ENCODE data around the gene COL24A1.

Gene COL24A1

DNA sequence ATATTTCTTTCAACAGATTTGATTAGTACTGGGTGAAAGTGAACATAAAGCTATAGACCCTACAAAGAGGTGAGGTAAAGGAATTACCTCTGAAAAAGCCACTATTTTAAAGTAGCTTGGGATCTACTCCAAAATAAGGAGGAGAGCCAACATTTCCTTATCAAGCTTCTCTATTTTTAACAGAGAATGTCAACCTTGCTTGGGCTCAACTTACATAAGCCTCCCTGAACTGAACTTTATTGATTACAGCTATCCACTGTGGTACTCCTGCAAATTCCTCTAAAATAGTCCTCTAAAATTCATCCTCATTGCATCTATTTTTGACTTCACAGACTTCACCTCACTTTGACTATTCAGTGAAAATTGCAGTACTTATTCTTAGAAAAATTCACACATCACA is 458.7 kb downstream of the COL24A1 start:
- Histone ChIP-seq H3K27ac (ENCODE audit: low read length) (no peak overlapping the region), H3K4me3 (ENCODE audit: low read length) (no peak overlapping the region), H3K9me3 (ENCODE audit: insufficient read depth, low read depth, low read length) (no peaks in the 10 kb centered on the region), H3K36me3 (ENCODE audit: insufficient read depth, low read depth, low read length) (peaks cover 55% of the 10 kb centered on the region), H3K9ac (ENCODE audit: low read depth, low read length) (no peak overlapping the region), H3K27me3 (ENCODE audit: insufficient read depth, low read length) (no peaks in the 10 kb centered on the region), H3K4me1 (ENCODE audit: insufficient read depth, low read length) (no peaks in the 10 kb centered on the region)

DNA sequence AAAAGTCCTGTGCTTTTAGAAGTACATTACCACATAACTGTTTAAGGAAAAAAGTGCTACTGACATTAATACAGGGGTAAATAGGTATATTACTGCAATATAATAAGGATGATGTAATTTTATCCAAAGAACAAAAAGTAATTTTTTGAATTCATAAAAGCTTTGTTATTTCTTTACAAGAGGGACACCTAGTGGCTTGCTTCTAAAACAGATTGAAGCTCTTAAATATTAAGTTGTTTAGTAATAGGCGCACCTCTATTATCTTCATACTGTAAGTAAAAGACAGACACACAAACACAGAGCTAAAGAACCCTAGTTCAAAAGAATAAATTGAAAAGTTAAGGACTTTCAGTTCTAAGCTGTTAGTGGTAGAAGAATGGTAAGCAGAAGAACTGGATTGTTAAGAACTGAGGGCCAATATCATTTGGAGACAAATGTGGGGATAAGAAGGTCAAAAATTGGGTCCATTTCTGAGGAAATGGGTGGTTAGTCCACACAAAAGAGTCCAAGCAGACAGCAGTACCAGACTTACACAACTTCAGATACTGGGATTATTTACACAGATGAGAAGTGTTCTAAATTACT is 463.8 kb downstream of the COL24A1 start:
- Histone ChIP-seq H3K27ac (ENCODE audit: low read length) (no peak overlapping the region), H3K4me3 (ENCODE audit: low read length) (no peak overlapping the region), H3K27me3 (ENCODE audit: insufficient read depth, low read length) (no peaks in the 10 kb centered on the region), H3K9me3 (ENCODE audit: insufficient read depth, low read depth, low read length) (no peaks in the 10 kb centered on the region), H3K36me3 (ENCODE audit: insufficient read depth, low read depth, low read length) (peaks cover 13% of the 10 kb centered on the region), H3K9ac (ENCODE audit: low read depth, low read length) (no peak overlapping the region), H3K4me1 (ENCODE audit: insufficient read depth, low read length) (no peaks in the 10 kb centered on the region)

DNA sequence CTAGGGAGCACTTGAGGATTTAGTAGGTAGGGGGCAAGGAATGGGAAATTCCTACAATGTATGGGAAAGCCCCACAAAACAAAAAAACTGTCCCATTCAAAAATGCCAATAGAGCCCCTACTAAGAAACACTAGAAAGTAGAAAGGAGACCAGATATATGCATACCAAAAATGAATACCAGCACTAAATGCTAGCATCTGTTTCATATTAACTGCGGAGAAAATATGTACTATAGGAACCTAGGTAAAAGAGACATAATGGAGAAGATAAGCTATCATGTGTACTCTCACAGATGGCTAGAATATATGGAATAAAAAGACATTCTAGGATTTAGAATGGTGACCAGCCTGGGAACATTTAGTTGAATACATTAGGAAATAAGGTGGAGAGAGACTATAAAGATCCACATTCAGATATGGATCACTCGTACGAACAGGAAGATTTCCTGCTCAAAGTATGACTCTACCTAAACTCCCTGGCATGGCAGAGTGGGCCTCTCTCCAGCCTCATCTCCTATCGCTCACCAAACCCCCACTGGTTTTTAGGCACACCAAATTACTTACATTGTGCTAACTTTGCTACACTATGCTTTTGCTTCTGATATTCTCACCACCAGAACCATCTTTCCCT is 466.7 kb downstream of the COL24A1 start:
- Histone ChIP-seq H3K9me3 (ENCODE audit: insufficient read depth, low read depth, low read length) (no peaks in the 10 kb centered on the region), H3K27ac (ENCODE audit: low read length) (no peak overlapping the region), H3K9ac (ENCODE audit: low read depth, low read length) (no peak overlapping the region), H3K36me3 (ENCODE audit: insufficient read depth, low read depth, low read length) (peaks cover 11% of the 10 kb centered on the region), H3K27me3 (ENCODE audit: insufficient read depth, low read length) (no peaks in the 10 kb centered on the region), H3K4me3 (ENCODE audit: low read length) (no peak overlapping the region), H3K4me1 (ENCODE audit: insufficient read depth, low read length) (no peaks in the 10 kb centered on the region)

DNA sequence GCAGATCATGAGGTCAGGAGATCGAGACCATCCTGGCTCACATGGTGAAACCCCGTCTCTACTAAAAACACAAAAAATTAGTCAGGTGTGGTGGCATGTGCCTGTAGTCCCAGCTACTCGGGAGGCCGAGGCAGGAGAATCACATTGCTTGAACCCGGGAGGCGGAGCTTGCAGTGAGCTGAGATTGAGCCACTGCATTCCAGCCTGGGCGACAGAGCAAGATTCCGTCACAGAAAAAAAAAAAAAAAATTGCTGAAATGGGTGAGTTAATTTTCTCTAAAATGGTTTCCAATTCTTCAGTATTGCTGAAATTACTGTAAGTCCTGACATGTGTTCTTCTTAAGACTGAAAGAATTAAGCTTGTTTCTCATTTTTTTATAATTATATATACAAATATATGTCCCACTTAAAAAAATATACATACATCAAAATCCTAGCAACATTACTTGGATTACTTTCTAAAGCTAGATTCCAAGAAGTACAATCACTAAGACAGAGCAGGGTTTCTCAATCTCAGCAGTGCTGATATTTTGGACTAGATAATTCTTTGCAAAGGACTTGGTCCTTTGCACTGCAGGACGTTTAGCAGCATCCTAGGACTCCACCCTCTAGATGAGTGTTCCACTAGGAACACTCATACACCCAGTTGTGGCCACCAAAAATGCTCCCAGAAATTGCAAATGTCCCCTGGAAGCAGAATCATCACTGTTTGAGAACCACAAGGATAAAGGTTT is 473.1 kb downstream of the COL24A1 start:
- Histone ChIP-seq H3K27ac (ENCODE audit: low read length) (no peak overlapping the region), H3K36me3 (ENCODE audit: insufficient read depth, low read depth, low read length) (peaks cover 19% of the 10 kb centered on the region; the same call in 1 of the 2 replicates), H3K4me3 (ENCODE audit: low read length) (no peak overlapping the region)

DNA sequence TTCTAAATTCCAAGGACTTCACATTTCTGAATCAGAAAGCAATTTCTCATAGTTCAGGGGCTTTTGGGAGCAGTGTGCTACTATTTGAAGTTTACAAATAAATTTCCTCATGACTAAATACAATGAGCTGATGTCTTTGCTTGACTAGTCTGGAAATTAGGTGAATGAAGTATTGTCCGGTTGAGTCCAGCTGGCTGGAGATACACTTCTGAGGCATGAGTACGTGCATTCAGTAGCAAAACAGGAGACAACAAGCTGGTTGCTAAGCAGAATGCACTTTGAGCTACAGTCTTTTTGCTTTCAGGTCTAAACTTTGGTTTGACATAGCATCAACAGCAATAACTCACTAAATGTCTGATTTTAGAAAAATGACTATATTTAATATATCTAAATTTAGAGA is 475.5 kb downstream of the COL24A1 start:
- H3K9ac ChIP-seq (ENCODE audit: low read depth, low read length) = no peak overlapping the region
- H3K27me3 ChIP-seq (ENCODE audit: insufficient read depth, low read length) = no peaks in the 10 kb centered on the region
- H3K36me3 ChIP-seq (ENCODE audit: insufficient read depth, low read depth, low read length) = peaks cover 38% of the 10 kb centered on the region
- no peak overlapping the region for H3K27ac ChIP-seq (ENCODE audit: low read length)
- no peaks in the 10 kb centered on the region for H3K4me1 ChIP-seq (ENCODE audit: insufficient read depth, low read length)
- no peak overlapping the region for H3K4me3 ChIP-seq (ENCODE audit: low read length)
- H3K9me3 ChIP-seq (ENCODE audit: insufficient read depth, low read depth, low read length) = no peaks in the 10 kb centered on the region

More for the DNA sequence above, 473.1 kb downstream of the COL24A1 start:
- Histone ChIP-seq H3K27me3 (ENCODE audit: insufficient read depth, low read length) (no peaks in the 10 kb centered on the region), H3K4me1 (ENCODE audit: insufficient read depth, low read length) (no peaks in the 10 kb centered on the region), H3K9ac (ENCODE audit: low read depth, low read length) (no peak overlapping the region), H3K9me3 (ENCODE audit: insufficient read depth, low read depth, low read length) (no peaks in the 10 kb centered on the region)
